HepG2 (cell line): Measurements from ENCODE around the gene ERLIN1. TPM values are rescaled to one million over a fixed set of nuclear protein-coding genes. Genes with fewer than 3 reads are reported as not detected.

ENCODE experiments used
- ATAD3A ChIP-seq: sonication (generic); formaldehyde crosslinking; IDR thresholded peaks from 2 replicates; pipeline ENCODE4 v1.4.0; 2020; ENCODE audit warnings: missing genetic modification reagents
- CCAR2 ChIP-seq: fragments of 200-400 bp; formaldehyde crosslinking; optimal IDR thresholded peaks from 2 replicates; pipeline ENCODE3; 2018; ENCODE audit warnings: low read depth, mild to moderate bottlenecking, low read length, moderate library complexity
- CSRNP1 ChIP-seq: sonication (generic); formaldehyde crosslinking; IDR thresholded peaks from 2 replicates; pipeline ENCODE4 v1.8.1; 2023; ENCODE audit warnings: mild to moderate bottlenecking, missing genetic modification reagents
- EEA1 ChIP-seq: sonication (generic); formaldehyde crosslinking; IDR thresholded peaks from 2 replicates; pipeline ENCODE4 v1.5.1; 2020; ENCODE audit warnings: mild to moderate bottlenecking, missing genetic modification reagents, borderline replicate concordance
- MEF2D ChIP-seq: sonication (generic); formaldehyde crosslinking; IDR thresholded peaks from 2 replicates; pipeline ENCODE4 v1.5.1; 2020; ENCODE audit warnings: mild to moderate bottlenecking, missing genetic modification reagents
- MIER3 ChIP-seq: IDR thresholded peaks from 2 replicates; pipeline ENCODE4 v1.6.1; 2016; ENCODE audit warnings: missing compliant biosample characterization, borderline replicate concordance
- NCOA2 ChIP-seq: sonication (generic); formaldehyde crosslinking; IDR thresholded peaks from 2 replicates; pipeline ENCODE4 v1.8.0; 2022; ENCODE audit warnings: inconsistent platforms
- NCOA5 ChIP-seq: sonication (generic); formaldehyde crosslinking; IDR thresholded peaks from 2 replicates; pipeline ENCODE4 v1.4.0; 2020; ENCODE audit warnings: missing genetic modification reagents
- PHB2 ChIP-seq: fragments of 450-650 bp; IDR thresholded peaks from 2 replicates; pipeline ENCODE4 v1.6.1; 2018; ENCODE audit not compliant: partially characterized antibody
- PHF5A ChIP-seq: IDR thresholded peaks from one replicate; pipeline ENCODE4 v1.6.1; 2018; ENCODE audit warnings: low read depth, missing genetic modification reagents; ENCODE audit not compliant: unreplicated experiment
- POLR2G ChIP-seq: fragments of 200-400 bp; formaldehyde crosslinking; IDR thresholded peaks from 2 replicates; pipeline ENCODE4 v1.6.1; 2018; ENCODE audit warnings: mild to moderate bottlenecking, low read depth, low read length, moderate library complexity
- RELA ChIP-seq: sonication (generic); formaldehyde crosslinking; IDR thresholded peaks from 2 replicates; pipeline ENCODE4 v1.4.0; 2020; ENCODE audit warnings: missing genetic modification reagents
- SIN3A ChIP-seq: IDR thresholded peaks from 2 replicates; pipeline ENCODE4 v1.6.1; 2011; ENCODE audit warnings: low read depth, mild to moderate bottlenecking, control low read depth, low read length, borderline replicate concordance
- SMYD3 ChIP-seq: sonication (generic); formaldehyde crosslinking; IDR thresholded peaks from 2 replicates; pipeline ENCODE4 v1.8.1; 2023; ENCODE audit warnings: mild to moderate bottlenecking, missing genetic modification reagents
- TFDP1 ChIP-seq: IDR thresholded peaks from 2 replicates; pipeline ENCODE4 v1.6.1; 2016; ENCODE audit warnings: missing compliant biosample characterization, missing genetic modification reagents, borderline replicate concordance
- TOPORS ChIP-seq: sonication (generic); formaldehyde crosslinking; IDR thresholded peaks from 2 replicates; pipeline ENCODE4 v1.8.0; 2023; ENCODE audit warnings: mild to moderate bottlenecking, missing genetic modification reagents
- ZBTB42 ChIP-seq: sonication (generic); formaldehyde crosslinking; IDR thresholded peaks from 2 replicates; pipeline ENCODE4 v1.5.0; 2020; ENCODE audit warnings: mild to moderate bottlenecking, missing genetic modification reagents
- ZFP36 ChIP-seq: fragments of 150-350 bp; IDR thresholded peaks from 2 replicates; pipeline ENCODE4 v1.6.1; 2018; ENCODE audit warnings: borderline replicate concordance, low read length, low read depth; ENCODE audit not compliant: partially characterized antibody
- ZNF350 ChIP-seq: sonication (generic); formaldehyde crosslinking; IDR thresholded peaks from 2 replicates; pipeline ENCODE4 v1.4.0; 2020; ENCODE audit warnings: mild to moderate bottlenecking, low read depth, missing genetic modification reagents, borderline replicate concordance
- ZNF562 ChIP-seq: sonication (generic); formaldehyde crosslinking; IDR thresholded peaks from 2 replicates; pipeline ENCODE4 v1.8.0; 2022; ENCODE audit warnings: missing genetic modification reagents, borderline replicate concordance
- ZNF713 ChIP-seq: sonication (generic); formaldehyde crosslinking; IDR thresholded peaks from 2 replicates; pipeline ENCODE4 v1.4.0; 2020; ENCODE audit warnings: mild to moderate bottlenecking, missing genetic modification reagents
- ZNF747 ChIP-seq: sonication (generic); formaldehyde crosslinking; IDR thresholded peaks from 2 replicates; pipeline ENCODE4 v1.8.1; 2023; ENCODE audit warnings: missing genetic modification reagents, mild to moderate bottlenecking, borderline replicate concordance
- polyA plus RNA-seq, 8 experiments: library from polyadenylated mRNA; depleted of rRNA in 3 of 8; stranded (reverse) in 7 of 8; unstranded in 1 of 8; fragments of >200 nt; fragmentation: Illumina TruSeq in 4 of 8; extraction: Trizol in 4 of 8; gene quantifications; 2 replicates each; pipeline versions ENCODE4 v1.2.1 to v1.2.3, GENCODE V29; 2011 to 2016; ENCODE audit warnings: low read depth in 4 of 8, missing spikeins in 1 of 8, mixed read lengths in 1 of 8; ENCODE audit not compliant: insufficient read depth in 1 of 8
- total RNA-seq, 5 experiments: library from RNA; depleted of rRNA; stranded (reverse); fragments of >200 nt; fragmentation: Illumina TruSeq; extraction: Trizol; gene quantifications; 2 replicates each; pipeline ENCODE4 v1.2.3, GENCODE V29; 2016; ENCODE audit warnings: low read depth in 1 of 5
- TF ChIP-seq, protein P1 (sequence below): IDR thresholded peaks from 2 replicates; pipeline ENCODE4 v1.6.1; 2016; ENCODE audit warnings: missing biosample characterization, missing genetic modification reagents, low read depth
- TF ChIP-seq, protein P2 (sequence below): sonication (generic); formaldehyde crosslinking; IDR thresholded peaks from 2 replicates; pipeline ENCODE4 v1.5.0; 2020; ENCODE audit warnings: missing genetic modification reagents, mild to moderate bottlenecking, borderline replicate concordance

The ERLIN1 gene
- total and polyA plus RNA-seq, 2 of the 13 experiments (the other 11 are each of a cell fraction or from before 2014, with no cell fraction given) = 56.8 to 69.3 TPM

DNA sequence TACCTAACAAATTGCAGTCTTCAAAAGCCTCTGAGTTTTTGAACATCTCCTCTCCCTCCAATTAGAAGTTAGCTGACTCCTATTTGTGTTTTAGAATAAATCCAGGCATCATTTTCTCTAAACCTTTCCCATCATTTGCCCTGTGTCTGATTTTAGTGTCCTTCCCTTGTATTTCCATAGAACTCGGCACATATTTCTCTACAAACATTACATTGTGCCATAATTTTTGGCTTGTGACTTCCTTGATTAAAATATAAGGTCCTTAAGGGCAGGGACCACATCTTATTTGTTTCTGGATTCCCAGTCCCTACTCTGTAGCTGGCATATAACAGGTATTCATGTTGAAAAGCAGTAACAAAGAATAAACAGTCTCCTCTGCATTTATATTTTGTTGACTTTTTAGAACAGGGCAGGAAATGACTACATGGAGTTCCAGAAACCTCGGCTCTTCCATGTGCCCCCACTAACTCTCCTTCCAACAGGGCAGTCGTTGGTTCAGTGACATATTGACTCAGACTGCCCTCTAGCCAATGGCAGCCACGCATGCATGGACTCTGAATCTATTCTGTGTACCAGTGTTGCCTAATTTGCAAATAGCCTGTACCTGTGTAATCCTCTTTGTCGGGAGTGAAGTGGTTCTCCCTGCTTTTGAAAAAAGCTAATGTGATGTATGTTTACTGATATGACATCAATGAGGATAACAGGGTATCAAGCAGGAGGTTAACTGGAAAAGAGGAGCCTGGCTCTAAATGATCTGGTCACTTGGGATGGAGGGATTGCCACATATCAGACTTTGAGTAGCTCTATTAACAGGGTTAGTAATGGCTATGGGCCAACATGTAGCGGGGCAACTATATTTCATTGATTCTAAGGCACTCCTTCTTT, 84.4 kb downstream of the ERLIN1 start (continued):
- TF ChIP-seq POLR2G = no peak; the same call in 1 of the 2 replicates
- no peak; the same call in 1 of the 2 replicates for TF ChIP-seq SMYD3
- TF ChIP-seq SIN3A = peak; percentile 75; the same call in 1 of the 2 replicates
- TF ChIP-seq NCOA5 (CRISPR knock-in tag) = 0 out of 2 replicates have a peak, but pooled peaks have one; percentile 13
- TF ChIP-seq CCAR2 = no peak
- no peak for TF ChIP-seq CSRNP1 (CRISPR knock-in tag)
- peak; percentile 54; the same call in 1 of the 2 replicates for TF ChIP-seq TFDP1
- TF ChIP-seq ZNF747 (CRISPR knock-in tag) = peak; percentile 91; the same call in 1 of the 2 replicates
- TF ChIP-seq, protein P1, sequence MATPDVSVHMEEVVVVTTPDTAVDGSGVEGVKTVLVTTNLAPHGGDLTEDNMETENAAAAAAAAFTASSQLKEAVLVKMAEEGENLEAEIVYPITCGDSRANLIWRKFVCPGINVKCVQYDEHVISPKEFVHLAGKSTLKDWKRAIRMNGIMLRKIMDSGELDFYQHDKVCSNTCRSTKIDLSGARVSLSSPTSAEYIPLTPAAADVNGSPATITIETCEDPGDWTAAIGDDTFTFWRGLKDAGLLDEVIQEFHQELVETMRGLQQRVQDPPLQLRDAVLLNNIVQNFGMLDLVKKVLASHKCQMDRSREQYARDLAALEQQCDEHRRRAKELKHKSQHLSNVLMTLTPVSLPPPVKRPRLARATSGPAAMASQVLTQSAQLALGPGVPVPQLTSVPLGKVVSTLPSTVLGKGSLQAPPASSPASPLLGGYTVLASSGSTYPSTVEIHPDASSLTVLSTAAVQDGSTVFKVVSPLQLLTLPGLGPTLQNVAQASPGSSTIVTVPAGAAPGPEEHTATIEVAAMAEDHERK = no peak
- no peak for TF ChIP-seq ZNF562
- TF ChIP-seq EEA1 (CRISPR knock-in tag) = no peak
- TF ChIP-seq ZNF350 (CRISPR knock-in tag) = peak; percentile 79
- TF ChIP-seq ZBTB42 (CRISPR knock-in tag) = no peak
- no peak for TF ChIP-seq ATAD3A (CRISPR knock-in tag)
- no peak for TF ChIP-seq PHF5A (CRISPR knock-in tag)
- TF ChIP-seq PHB2 = no peak
- TF ChIP-seq MEF2D = peak; percentile 87
- TF ChIP-seq, protein P2, sequence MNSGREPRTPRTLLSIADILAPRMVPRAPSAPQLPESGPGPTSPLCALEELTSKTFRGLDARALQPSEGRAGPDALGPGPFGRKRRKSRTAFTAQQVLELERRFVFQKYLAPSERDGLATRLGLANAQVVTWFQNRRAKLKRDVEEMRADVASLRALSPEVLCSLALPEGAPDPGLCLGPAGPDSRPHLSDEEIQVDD (CRISPR knock-in tag) = no peak
- peak; percentile 96 for TF ChIP-seq NCOA2 (CRISPR knock-in tag)
- no peak for TF ChIP-seq TOPORS (CRISPR knock-in tag)
- TF ChIP-seq MIER3 (CRISPR knock-in tag) = peak; percentile 93; the same call in 1 of the 2 replicates
- TF ChIP-seq ZFP36 = no peak
- TF ChIP-seq ZNF713 (CRISPR knock-in tag) = no peak
- no peak for TF ChIP-seq RELA (CRISPR knock-in tag)
